KMS-11 (cell line): ENCODE results near the gene MFSD1.
A peak's percentile ranks its signal among the peaks of the same experiment; 100 is the strongest.

Experiments
- H2AFZ ChIP-seq: fragments of 200-600 bp; sonication (generic); 2 replicates; pipeline ENCODE4 v1.6.1; 2016; ENCODE audit warnings: antibody characterized with exemption, mixed run types, low read depth
- H3K27ac ChIP-seq: fragments of 200-600 bp; sonication (generic); 2 replicates; pipeline ENCODE4 v1.6.1; 2016; ENCODE audit warnings: mild to moderate bottlenecking, mixed run types
- H3K27me3 ChIP-seq: fragments of 200-600 bp; sonication (generic); 2 replicates; pipeline ENCODE4 v1.6.1; 2017; ENCODE audit warnings: mild to moderate bottlenecking, low read depth, mixed run types, moderate library complexity; ENCODE audit not compliant: insufficient read depth
- H3K36me3 ChIP-seq: fragments of 200-600 bp; sonication (generic); 2 replicates; pipeline ENCODE4 v1.6.1; 2017; ENCODE audit warnings: mild to moderate bottlenecking, mixed run types; ENCODE audit not compliant: insufficient read depth
- H3K4me1 ChIP-seq: fragments of 200-600 bp; sonication (generic); 2 replicates; pipeline ENCODE4 v1.6.1; 2016; ENCODE audit warnings: mild to moderate bottlenecking, low read depth, mixed run types; ENCODE audit not compliant: poor library complexity, severe bottlenecking
- H3K4me2 ChIP-seq: fragments of 200-600 bp; sonication (generic); 2 replicates; pipeline ENCODE4 v1.7.0; 2016; ENCODE audit warnings: mild to moderate bottlenecking, mixed run types
- H3K4me3 ChIP-seq: fragments of 200-600 bp; sonication (generic); IDR thresholded peaks from 2 replicates; pipeline ENCODE4 v1.6.1; 2017; ENCODE audit warnings: low read depth, low read length, mixed read lengths; ENCODE audit not compliant: insufficient read depth
- H3K79me2 ChIP-seq: fragments of 200-600 bp; sonication (generic); 2 replicates; pipeline ENCODE4 v1.6.1; 2016; ENCODE audit warnings: low read depth, mixed run types; ENCODE audit not compliant: insufficient read depth
- H3K9ac ChIP-seq: fragments of 200-600 bp; sonication (generic); 2 replicates; pipeline ENCODE4 v1.6.1; 2016; ENCODE audit warnings: mild to moderate bottlenecking, mixed run types
- H4K20me1 ChIP-seq: fragments of 200-600 bp; sonication (generic); 2 replicates; pipeline ENCODE4 v1.6.1; 2016; ENCODE audit warnings: mild to moderate bottlenecking, mixed run types; ENCODE audit not compliant: insufficient read depth
- TF ChIP-seq, protein P1 (sequence below): fragments of 200-600 bp; sonication (generic); conservative IDR thresholded peaks from 2 replicates; pipeline ENCODE4 v1.6.1; 2017; ENCODE audit warnings: low read depth, mild to moderate bottlenecking, antibody characterized with exemption, low read length, moderate library complexity, mixed read lengths

Gene MFSD1

DNA sequence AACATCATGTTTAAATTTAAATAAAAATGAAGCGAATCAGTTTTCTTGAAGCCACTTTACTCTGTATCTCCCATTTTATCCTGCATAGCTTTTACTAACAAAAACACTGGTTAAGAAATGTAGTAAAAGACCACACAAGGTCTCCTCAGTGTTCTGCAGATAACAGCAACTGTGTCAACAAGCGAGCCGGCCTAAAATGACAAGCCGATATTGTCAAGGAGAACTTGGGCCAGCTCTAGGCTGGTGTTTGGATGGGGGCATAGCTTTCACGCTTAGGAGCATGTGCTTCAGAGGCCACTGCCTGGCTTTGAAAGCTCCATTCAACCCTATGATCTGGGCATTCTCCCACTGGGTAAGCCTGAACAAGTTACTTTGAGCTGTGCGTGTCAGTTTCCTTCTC, 38.1 kb downstream of the MFSD1 start:
- Histone ChIP-seq H3K4me1 (no peaks in the 10 kb centered on the region), H4K20me1 (no peaks in the 10 kb centered on the region), H3K9ac (no peak overlapping the region), H3K27me3 (no peaks in the 10 kb centered on the region), H2AFZ (no peak overlapping the region), H3K36me3 (no peaks in the 10 kb centered on the region), H3K27ac (no peak overlapping the region), H3K79me2 (no peaks in the 10 kb centered on the region), H3K4me2 (no peak overlapping the region), H3K4me3 (no peak overlapping the region)
- TF ChIP-seq, protein P1, sequence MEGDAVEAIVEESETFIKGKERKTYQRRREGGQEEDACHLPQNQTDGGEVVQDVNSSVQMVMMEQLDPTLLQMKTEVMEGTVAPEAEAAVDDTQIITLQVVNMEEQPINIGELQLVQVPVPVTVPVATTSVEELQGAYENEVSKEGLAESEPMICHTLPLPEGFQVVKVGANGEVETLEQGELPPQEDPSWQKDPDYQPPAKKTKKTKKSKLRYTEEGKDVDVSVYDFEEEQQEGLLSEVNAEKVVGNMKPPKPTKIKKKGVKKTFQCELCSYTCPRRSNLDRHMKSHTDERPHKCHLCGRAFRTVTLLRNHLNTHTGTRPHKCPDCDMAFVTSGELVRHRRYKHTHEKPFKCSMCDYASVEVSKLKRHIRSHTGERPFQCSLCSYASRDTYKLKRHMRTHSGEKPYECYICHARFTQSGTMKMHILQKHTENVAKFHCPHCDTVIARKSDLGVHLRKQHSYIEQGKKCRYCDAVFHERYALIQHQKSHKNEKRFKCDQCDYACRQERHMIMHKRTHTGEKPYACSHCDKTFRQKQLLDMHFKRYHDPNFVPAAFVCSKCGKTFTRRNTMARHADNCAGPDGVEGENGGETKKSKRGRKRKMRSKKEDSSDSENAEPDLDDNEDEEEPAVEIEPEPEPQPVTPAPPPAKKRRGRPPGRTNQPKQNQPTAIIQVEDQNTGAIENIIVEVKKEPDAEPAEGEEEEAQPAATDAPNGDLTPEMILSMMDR: no peak

DNA sequence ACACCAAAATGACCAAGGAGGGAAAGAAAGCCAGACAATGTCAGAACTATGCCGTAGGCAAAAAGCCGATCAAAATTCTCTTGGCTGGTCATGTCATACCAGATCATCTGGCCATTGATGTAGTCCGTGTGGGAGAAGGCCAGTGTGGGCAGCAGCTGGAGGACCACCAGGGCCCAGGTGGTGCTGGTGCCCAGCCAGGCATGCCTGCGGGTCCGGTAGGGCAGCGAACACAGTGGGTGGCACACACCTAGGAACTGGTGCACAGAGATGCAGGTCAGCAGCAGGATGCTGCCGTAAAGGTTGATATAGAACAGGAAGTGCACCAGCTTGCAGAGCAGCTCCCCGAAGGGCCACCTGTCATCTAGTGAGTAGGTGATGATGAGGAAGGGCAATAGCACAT, 39.5 kb downstream of the MFSD1 start:
- Histone ChIP-seq H3K4me1 (peaks cover 4% of the 10 kb centered on the region), H3K4me2 (no peak overlapping the region), H3K79me2 (no peaks in the 10 kb centered on the region), H2AFZ (no peak overlapping the region), H3K9ac (no peak overlapping the region), H3K27ac (no peak overlapping the region), H4K20me1 (no peaks in the 10 kb centered on the region), H3K4me3 (no peak overlapping the region), H3K27me3 (no peaks in the 10 kb centered on the region), H3K36me3 (no peaks in the 10 kb centered on the region)
- TF ChIP-seq, protein P1: no peak

DNA sequence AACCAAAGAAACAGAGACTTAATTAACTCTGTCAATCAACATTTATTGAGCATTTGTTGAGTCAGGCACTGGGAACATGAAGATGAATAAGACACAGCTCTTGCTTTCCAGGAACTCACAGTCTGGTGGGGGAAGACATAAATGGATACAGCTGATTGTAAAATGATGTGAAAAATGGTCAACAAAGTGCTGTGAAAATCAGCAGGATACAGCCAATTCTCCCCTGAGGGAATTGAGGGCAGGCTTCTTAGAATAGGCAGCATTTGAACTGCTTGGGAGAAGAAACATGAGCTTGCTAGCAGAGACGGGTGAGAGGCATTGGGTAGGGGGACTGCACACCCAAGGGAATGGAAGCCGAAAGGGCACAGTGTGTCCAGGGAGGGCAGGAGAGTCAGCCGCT, 41.1 kb downstream of the MFSD1 start:
- H3K4me2 ChIP-seq: no peak overlapping the region
- no peak overlapping the region for H3K4me3 ChIP-seq
- no peak overlapping the region for H3K9ac ChIP-seq
- TF ChIP-seq, protein P1: no peak
- H3K79me2 ChIP-seq: no peaks in the 10 kb centered on the region
- H2AFZ ChIP-seq: no peak overlapping the region
- H3K4me1 ChIP-seq: peaks cover 12% of the 10 kb centered on the region
- H3K27me3 ChIP-seq: no peaks in the 10 kb centered on the region
- no peaks in the 10 kb centered on the region for H4K20me1 ChIP-seq
- H3K27ac ChIP-seq: no peak overlapping the region
- no peaks in the 10 kb centered on the region for H3K36me3 ChIP-seq

DNA sequence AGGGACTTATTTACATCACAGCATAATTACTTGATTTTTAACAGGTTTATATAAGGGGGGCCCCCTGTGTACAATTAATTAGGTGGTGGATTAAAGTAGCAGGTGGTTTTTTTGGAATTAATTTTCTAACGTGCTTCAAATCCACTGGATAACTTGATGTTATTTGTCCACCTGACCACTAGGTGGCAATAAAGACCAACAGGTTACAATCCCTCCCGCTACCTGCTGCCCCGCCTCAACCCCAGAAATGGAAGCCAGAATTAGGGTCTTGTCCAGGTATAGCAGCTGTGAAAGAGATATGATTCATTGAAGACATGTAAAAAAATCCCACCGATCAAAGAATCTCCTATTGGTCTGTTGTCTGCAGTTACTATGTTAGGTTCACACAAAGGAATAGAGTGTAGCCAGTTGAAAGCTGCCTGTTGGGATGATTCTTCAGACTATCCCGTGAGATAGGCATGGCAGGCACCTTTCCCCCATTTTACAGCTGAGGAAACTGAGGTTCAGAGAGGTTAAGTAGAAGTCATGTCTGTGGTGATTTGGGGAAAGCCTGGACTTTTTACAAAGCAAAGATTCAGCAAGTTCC, 44.0 kb downstream of the MFSD1 start:
- TF ChIP-seq, protein P1: peak; percentile 98

More for the DNA sequence above, 44.0 kb downstream of the MFSD1 start:
- H3K36me3 ChIP-seq: no peaks in the 10 kb centered on the region
- peaks cover 12% of the 10 kb centered on the region for H3K4me1 ChIP-seq
- peak overlapping the region; percentile 38 for H2AFZ ChIP-seq
- H3K27ac ChIP-seq: no peak overlapping the region
- no peaks in the 10 kb centered on the region for H3K79me2 ChIP-seq
- H4K20me1 ChIP-seq: no peaks in the 10 kb centered on the region
- H3K4me3 ChIP-seq: no peak overlapping the region
- H3K4me2 ChIP-seq: no peak overlapping the region; the same call in 1 of the 2 replicates
- H3K9ac ChIP-seq: no peak overlapping the region
- no peaks in the 10 kb centered on the region for H3K27me3 ChIP-seq
